Dermis microvascular lymphatic vessel endothelial cell (primary cell): ENCODE measurements around the gene EPHX1. TPM values are rescaled to one million over a fixed set of nuclear protein-coding genes. Genes with fewer than 3 reads are reported as not detected.
"Not testable (repeated sequence)": the region's sequence is repeated elsewhere in the genome, so short reads cannot be mapped to it uniquely, and the experiment has no call there.

ENCODE experiments used
- DNase-seq, 2 donors: peaks; one replicate each; pipeline versions ENCODE4 v3.0.0 to v3.0.0-alpha.2; 2010; ENCODE audit warnings: low read depth in 2 of 2
- total RNA-seq: library from RNA; depleted of rRNA; stranded (reverse); fragments of >200 nt; gene quantifications from 2 replicates; pipeline ENCODE4 v1.2.1, GENCODE V29; 2014

EPHX1 gene
- total RNA-seq, 1 donor from 2014 or later, result 35.6 TPM

DNA sequence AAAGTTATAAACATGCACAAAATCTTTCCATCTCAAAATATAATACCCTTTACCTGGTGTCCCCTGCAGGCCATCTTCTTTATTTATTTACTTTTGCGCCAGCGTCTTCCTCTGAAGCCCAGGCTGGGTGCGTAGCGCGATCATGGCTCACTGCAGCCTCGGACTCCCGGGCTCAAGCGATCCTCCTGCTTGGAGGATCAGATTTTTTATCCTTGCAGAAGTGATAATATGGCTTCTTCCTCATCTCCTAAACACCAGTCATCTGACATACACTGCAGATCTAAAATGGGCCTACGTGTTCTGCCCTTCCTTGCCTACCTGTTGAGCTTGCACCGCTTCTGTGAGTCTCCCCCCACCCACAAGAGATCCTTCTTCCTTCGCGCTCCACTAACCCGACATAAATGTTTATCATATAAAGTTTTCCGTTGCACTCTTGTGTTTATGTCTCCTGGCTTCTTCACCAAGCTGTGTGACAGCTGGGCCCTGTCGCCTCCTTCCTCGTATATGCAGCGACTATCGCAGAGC, 32.8 kb upstream of the EPHX1 start:
- no peak for DNase-seq

DNA sequence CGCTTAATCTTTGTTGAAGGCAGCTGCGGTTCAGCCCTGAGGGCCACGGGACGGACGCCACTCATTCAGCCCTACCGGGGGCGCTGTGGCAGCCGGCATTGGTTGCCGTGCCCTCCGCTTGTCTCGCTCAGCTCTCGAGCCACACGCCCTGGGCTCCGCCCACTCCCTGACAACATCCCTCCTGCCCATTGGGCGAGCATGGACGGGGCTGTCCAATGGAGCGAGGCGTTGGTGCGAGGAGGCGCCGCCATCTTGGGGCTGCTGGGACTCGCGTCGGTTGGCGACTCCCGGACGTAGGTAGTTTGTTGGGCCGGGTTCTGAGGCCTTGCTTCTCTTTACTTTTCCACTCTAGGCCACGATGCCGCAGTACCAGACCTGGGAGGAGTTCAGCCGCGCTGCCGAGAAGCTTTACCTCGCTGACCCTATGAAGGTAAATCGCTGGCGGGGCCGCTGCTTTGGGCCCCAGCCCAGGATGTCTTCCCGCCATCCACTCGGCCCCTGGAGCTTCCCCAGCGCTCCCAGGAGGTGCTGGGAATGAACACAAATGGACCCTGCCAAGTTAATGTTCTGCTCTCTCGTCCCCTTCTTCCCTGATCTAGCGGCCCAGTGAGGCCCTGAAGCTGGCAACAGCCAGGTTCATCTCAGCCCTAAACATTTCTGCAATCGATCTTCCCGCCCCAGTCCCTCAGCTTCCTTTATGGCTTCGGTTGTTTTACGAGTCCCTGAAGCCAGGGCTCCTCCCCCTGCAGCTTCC, 32.2 kb upstream of the EPHX1 start, which contains the start of gene SRP9:
Gene SRP9, plus strand, starts transcription at position 244 of the 754 bp plus-strand sequence. Its CDS starts 115 bp downstream, at position 359.
- DNase-seq, result peak; percentile 96 to 99

DNA sequence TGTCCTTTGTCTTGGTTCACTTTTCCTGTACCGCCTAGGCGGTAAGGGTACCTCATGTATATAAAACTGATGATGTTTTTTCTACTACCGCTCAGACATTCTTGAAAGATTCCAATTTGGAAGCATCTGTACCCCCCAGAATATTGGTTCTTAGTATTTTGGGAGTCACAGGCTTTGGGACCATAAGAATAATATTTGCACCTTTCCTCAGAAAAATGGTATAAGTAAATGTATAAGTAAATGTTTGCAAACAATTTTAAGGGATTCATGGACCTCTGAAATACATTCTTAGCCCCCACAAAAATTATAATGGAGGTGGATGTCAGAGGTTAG, 31.6 kb upstream of the EPHX1 start:
- no peak for DNase-seq

DNA sequence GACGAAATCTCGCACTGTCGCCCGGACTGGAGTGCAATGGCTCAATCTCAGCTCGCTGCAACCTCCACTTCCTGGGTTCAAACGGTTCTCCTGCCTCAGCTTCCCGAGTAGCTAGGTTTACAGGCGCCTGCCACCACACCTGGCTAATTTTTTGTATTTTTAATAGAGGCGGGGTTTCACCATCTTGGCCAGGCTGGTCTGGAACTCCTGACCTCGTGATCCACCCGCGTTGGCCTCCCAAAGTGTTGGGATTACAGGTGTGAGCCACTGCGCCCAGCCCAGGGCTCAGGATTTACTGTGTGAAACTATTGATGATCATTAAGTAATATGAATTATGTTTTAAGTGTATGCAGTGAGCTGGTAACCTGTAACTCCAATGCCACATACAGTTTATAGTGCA, 30.8 kb upstream of the EPHX1 start:
- DNase-seq, result not testable (repeated sequence)

DNA sequence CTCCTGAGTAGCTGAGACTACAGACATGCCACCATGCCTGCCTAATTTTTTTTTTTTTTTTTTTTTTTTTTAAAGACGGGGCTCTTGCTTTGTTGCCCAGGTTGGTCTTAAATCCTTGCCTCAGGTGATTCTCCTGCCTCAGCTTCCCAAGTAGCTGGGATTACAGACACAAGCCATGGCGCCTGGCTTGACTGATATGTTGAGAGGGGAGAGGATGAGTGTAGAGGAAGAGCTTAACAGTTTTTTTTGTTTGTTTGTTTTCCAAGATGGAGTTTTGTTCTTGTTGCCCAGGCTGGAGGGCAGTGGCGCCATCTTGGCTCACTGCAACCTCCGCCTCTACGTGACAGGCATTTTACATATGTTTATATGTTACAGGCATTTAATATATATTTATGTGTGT, 29.8 kb upstream of the EPHX1 start:
- DNase-seq, result no peak

DNA sequence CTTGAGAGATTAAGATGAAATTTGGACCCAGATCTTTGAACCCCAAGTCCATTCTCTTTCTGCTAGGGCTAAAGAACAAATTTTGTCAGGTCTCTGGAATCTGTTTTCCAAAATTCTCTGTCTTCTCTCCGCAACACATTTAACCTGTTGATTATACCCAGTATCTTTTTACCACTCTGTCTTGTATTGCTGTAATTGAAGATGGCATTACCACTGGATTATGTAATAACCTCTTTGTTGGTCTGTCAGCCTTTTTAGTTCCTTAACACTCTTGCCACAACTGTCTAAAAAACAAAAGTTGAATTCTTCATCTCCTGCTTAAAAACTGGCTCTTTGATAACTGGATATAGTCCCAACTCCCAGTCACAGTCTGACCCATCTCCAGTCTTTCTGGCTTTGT, 29.3 kb upstream of the EPHX1 start:
- no peak for DNase-seq

DNA sequence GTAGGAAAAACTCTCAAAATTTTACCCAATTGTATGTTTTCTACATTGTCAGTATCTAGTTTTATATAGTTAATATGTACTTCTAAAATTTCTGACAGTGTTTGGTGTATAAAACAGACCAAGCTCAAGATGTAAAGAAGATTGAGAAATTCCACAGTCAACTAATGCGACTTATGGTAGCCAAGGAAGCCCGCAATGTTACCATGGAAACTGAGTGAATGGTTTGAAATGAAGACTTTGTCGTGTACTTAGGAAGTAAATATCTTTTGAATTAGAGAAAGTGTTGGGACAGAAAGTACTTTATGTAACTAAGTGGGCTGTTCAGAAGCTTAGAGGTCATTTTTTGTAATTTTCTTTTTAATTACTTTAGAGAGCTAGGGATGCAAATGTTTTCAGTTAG, 20.8 kb upstream of the EPHX1 start:
- DNase-seq, result not testable (repeated sequence)

DNA sequence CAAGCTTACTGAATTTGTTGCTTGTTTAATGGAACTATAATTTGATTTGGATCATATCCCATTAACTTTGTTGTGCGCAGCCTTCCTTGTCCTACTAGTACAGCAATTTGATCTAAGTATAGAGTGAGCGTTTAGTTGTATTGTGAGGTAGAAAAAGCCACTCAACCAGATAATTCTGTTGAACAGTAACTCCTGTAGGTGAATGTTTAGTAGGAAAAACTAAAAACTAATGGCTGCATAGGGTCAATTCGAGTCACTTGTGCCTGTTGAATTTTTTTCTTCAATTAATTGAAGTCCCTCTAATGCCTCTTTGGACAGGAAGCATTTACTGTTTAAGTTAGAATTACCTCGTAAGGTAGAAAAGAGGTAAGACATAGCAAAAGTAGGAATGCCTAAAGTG, 15.0 kb upstream of the EPHX1 start:
- DNase-seq, result no peak

DNA sequence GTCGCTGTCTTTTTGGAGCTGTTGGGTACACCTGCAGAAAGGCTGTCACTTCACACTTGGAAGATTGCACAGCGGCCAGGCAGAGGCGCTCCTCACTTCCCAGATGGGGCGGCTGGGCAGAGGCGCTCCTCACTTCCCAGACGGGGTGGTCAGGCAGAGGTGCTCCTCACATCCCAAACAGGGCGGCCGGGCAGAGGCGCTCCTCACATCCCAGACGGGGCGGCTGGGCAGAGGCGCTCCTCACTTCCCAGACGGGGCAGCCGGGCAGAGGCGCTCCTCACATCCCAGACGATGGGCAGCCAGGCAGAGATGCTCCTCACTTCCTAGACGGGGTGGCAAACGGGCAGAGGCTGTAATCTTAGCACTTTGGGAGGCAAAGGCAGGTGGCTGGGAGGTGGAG, 13.8 kb upstream of the EPHX1 start:
- not testable (repeated sequence) for DNase-seq

DNA sequence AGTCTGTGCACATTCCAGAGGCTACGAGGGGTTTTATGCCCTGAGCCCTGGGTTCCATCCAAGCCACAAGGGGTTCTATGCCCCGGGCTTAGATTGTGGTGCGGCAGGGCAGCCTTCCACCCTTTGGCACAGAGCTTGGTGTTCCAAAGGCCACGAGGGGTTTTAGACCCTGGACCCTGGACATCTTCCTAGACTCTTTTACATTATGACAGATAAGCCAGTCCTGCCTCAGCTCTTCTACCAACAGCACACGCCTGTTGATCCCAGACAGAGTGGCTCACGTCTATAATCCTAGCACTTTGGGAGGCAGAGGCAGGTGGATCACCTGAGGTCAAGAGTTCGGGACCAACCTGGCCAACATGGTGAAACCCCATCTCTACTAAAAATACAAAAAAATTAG, 8.8 kb upstream of the EPHX1 start:
- not testable (repeated sequence) for DNase-seq

DNA sequence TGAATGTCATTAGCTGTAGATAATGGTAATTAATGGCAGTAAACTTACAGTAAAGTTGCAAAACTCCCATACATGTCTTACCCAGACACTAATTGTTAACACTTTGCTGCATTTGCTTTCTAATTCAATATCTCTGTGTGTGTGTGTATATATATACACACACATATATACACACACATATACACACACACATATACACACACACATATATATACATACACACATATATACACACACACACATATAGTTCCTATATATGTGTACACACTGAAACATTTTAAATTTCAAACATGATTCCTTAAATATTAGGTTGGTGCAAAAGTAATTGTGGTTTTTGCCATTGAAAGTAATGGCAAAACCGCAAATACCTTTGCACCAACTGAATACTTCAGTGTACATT, 3.7 kb upstream of the EPHX1 start:
- DNase-seq, result no peak

DNA sequence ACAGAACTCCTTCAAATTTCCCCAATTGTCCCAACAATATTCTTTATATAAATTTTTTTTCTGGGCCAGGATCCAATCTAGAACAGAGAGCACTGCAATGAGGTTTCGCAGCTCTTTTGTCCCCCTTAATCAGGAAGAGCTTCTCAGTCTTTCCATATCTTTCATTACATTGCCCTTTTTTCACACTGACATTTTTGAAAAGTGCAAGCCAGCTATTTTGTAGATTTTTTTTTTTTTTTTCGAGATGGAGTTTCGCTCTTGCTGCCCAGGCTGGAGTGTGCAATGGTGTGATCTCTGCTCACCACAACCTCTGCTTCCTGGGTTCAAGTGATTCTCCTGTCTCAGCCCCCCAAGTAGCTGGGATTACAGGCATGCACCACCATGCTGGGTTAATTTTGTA, 3.2 kb upstream of the EPHX1 start:
- not testable (repeated sequence) for DNase-seq

DNA sequence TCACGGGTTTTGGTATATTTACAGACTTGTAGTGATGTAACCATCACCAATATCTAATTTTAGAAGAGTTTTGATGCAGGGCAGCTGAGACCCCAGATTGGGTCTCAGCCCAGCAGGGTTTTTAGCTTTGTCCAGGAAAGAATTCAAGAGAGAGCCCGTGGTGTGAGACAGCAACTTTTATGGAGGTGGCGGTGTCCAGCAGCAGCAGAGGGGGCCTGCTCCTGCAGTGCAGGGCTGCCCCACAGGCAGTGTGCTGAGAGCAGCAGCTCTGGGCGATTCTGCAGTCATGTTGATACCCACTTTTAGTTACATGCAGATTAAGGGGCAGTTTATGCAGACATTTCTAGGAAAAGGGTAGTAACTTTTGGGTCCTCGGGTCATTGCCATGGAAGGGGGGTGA, 1.8 kb upstream of the EPHX1 start:
- DNase-seq, result no peak

DNA sequence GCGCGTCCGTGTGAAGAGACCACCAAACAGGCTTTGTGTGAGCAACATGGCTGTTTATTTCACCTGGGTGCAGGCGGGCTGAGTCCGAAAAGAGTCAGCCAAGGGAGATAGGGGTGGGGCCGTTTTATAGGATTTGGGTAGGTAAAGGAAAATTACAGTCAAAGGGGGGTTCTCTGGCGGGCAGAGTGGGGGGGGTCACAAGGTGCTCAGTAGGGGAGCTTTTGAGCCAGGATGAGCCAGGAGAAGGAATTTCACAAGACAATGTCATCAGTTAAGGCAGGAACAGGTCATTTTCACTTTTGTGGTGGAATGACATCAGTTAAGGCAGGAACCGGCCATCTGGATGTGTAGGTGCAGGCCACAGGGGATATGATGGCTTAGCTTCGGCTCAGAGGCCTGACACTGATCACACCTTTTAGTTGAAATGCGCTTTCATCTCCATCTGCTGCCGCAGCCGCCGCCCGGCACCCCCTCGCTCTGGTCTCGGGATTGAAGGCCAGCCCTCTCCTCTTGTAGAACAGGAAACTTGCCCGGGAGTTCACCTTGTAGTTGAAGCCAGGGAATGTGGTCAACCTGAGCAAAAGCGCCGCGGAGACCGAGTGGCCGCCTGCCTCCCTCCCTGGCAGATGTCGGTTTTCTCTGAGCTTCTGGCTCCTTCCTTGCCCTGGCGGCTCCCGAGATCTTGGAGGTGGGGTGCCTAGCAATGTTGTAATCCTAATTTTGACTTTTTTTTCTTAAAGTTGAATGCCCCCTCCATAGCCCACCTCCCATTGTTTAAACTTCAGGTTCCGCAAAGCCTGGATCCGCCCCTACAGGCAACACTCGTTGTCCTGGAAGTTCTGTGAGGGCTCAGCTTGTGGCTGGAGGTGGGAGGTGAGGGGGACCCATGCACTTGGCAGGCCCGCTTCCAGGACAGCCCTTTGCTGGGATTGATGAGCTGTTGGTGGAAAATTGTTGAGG, 935 bp downstream of the EPHX1 start:
- DNase-seq, result peak in 1 of 2 donors; percentile 62

DNA sequence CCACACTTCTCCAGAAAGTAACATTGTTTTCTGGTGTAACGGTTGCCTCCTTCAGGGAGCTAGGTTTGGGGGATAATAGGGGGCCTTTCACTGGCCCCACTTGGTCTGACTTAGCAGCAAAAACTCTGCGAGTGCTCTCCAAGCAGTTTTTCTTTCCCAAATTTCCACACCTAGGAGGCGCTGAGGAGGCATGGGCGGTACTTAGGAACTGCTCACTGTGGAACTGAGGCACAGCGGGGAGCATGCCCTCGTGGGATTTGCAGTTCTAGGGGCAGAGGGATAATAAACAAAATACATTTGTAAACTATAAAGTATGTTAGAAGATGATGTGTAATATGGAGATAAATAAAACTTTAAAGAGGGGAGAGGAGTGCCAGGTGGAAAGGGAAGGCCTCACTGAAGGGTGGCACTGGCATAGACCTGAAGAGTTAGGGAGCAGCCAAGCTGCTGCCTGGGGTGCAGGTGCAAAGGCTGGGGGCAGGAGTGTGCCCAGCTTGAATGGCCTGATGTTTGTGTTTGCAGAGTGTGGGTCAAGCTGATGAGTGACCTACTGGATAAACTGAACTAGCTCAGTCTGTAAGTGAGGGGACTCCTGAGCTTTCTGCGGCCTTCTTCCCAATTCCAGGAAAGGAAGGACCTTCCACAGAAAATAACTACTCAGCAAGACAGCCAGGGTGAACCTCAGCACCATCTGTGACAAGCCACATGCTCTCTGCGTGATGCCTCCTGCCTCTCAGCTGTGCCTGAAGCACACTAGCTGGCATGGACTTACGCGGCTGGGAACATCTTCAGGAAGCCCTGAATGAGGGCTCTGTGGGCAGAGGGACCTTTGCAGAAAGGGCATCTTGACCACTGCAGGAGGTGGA, 1.9 kb downstream of the EPHX1 start:
- DNase-seq, result no peak

DNA sequence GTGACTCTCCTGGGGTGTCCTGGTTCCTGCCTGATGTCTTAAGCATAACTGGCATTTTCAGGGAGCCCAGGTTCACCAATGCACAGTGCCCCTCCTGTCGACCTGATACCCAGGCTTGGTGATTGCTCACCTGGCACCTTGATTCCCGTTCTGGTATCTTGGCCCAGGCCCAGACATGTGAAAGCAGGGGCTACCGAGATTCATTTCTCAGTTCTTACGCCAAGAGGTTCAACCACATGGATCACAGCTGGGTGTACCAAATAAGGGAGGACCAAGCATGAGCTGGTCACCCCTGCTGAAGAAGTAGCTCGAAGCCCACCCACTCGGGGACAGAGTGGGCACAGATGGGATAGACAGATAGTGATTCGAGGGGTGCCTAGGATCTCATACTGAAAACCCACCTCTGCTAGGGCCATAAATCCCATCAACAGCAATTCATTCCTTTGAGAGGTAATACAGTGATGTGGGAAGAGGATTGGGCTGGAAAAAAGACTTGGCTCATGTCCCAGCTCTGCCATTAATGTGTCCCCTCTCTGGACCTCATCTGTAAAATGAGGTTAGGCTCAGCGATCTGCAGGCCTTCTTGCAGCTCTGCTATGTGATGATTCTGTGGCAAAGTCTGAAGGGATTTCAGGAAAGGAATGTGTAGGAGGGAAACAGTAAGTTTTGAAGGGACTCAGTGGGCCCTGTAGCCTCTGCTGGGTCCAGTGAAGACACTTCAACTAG, 2.7 kb downstream of the EPHX1 start:
- no peak for DNase-seq

DNA sequence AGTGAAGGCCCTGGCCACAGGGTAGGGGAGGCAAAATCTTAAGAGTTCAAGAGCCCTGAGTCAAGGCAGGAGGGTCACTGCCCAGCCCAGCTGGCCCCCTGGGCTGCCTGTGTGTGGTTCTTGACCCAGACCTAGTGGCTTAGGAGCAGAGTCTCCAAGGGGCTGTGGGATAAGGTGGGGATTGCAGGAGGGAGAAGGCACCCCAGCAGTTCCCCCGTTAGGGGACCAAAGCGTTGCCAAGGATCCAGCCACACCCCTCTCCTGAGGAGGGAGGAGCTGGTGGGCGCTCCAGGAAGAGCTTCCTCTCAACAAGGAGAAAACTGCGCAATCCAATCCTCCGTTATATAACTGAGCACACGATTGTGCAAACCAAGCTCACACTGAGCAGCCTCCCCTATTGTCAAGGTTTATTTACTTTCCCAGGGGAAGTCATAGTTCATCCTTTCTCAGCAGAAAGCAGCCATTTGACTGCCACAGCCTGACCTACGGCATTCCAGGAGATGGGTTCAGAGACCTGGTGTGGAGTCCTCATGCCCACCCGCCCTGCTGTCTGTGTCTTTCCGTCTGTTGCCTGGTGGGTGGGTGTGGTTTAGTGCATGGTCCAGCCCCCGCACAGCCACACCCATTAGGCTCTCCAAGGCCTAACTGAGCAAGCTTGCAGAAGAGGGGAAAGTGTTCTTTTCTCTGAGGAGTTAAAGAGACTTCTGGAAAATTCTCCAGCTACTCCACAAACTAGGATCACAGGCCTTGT, 3.5 kb downstream of the EPHX1 start:
- DNase-seq, result peak; percentile 58 to 84

DNA sequence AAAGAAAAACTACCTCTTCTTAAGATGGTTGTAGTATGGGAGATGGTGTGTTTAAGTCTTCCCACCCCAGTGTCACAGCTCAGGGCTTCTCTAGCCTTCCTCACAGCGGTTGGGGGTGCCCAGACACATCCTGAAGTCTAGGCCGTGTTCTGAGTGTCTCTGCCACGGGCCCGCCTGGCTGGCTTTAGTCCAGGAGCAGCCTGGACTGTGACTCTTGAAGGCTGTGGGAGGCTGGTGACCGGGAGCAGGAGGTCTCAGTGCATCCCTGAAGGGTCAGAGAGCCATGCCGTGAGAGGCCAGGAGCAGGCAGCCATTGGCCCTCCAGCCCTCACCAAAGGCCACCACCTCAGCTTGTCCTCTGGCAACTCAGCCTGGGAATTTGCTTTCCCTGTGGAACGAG, 4.5 kb downstream of the EPHX1 start:
- DNase-seq, result no peak

DNA sequence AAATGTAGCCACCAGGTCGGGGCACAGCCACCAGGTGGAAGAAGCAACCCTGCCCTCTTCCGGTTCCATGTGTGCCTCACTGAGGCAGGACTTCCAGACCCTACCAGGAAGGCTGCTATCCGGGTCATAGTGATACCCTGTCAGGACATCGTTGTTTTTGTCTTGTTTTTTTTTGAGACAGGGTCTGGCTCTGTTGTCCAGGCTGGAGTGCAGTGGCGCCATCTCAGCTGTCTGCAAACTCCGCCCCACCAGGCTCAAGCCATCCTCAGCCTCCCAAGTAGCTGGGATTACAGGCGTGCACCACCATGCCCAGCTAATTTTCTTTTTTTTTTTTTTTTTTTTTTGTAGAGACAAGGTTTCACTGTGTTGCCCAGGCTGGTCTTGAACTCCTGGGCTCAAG, 5.2 kb downstream of the EPHX1 start:
- not testable (repeated sequence) for DNase-seq
